ENCODE measurements around the gene METTL13.

- TF ChIP-seq, protein P1, sequence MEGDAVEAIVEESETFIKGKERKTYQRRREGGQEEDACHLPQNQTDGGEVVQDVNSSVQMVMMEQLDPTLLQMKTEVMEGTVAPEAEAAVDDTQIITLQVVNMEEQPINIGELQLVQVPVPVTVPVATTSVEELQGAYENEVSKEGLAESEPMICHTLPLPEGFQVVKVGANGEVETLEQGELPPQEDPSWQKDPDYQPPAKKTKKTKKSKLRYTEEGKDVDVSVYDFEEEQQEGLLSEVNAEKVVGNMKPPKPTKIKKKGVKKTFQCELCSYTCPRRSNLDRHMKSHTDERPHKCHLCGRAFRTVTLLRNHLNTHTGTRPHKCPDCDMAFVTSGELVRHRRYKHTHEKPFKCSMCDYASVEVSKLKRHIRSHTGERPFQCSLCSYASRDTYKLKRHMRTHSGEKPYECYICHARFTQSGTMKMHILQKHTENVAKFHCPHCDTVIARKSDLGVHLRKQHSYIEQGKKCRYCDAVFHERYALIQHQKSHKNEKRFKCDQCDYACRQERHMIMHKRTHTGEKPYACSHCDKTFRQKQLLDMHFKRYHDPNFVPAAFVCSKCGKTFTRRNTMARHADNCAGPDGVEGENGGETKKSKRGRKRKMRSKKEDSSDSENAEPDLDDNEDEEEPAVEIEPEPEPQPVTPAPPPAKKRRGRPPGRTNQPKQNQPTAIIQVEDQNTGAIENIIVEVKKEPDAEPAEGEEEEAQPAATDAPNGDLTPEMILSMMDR (IDR thresholded peaks at IDR 0.05) = no peak
- TF ChIP-seq, protein P2, sequence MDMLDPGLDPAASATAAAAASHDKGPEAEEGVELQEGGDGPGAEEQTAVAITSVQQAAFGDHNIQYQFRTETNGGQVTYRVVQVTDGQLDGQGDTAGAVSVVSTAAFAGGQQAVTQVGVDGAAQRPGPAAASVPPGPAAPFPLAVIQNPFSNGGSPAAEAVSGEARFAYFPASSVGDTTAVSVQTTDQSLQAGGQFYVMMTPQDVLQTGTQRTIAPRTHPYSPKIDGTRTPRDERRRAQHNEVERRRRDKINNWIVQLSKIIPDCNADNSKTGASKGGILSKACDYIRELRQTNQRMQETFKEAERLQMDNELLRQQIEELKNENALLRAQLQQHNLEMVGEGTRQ (IDR thresholded peaks at IDR 0.05) = no peak
- TF ChIP-seq EP300 (IDR thresholded peaks at IDR 0.05) (no peak), POLR2A (IDR thresholded peaks at IDR 0.05; ENCODE audit: low read length) (no peak), CEBPB (IDR thresholded peaks at IDR 0.05) (no peak), MYC (IDR thresholded peaks at IDR 0.05; ENCODE audit: borderline replicate concordance, low read length) (no peak), HMGXB4 (CRISPR knock-in tag; IDR thresholded peaks at IDR 0.05; ENCODE audit: borderline replicate concordance) (no peak)
Measured at GRCh38 chr1:171751221-171751620, 30.2 kb upstream of the METTL13 start.
